SK-N-SH (cell line): Measurements from ENCODE around the gene OCLN.
"Not testable (repeated sequence)": the region's sequence is repeated elsewhere in the genome, so short reads cannot be mapped to it uniquely, and the experiment has no call there.

Experiments used
- EZH2phosphoT487 ChIP-seq: fragments of 200-600 bp; sonication (generic); IDR thresholded peaks from 2 replicates; pipeline ENCODE4 v1.6.1; 2017; ENCODE audit warnings: low read depth, mixed run types, mild to moderate bottlenecking, antibody characterized with exemption, moderate library complexity, borderline replicate concordance
- FOXM1 ChIP-seq: IDR thresholded peaks from 2 replicates; pipeline ENCODE4 v1.4.0; 2012; ENCODE audit warnings: low read depth, mild to moderate bottlenecking
- PBX3 ChIP-seq: IDR thresholded peaks from 2 replicates; pipeline ENCODE4; 2012
- POLR2AphosphoS5 ChIP-seq: IDR thresholded peaks from 2 replicates; pipeline ENCODE4 v1.6.1; 2012; ENCODE audit warnings: low read depth, low read length
- RAD21 ChIP-seq: IDR thresholded peaks from 2 replicates; pipeline ENCODE4 v1.6.1; 2012; ENCODE audit warnings: mild to moderate bottlenecking, low read length
- TAF1 ChIP-seq: IDR thresholded peaks from 2 replicates; pipeline ENCODE4 v1.6.1; 2012; ENCODE audit warnings: low read depth, mild to moderate bottlenecking, low read length, moderate library complexity, borderline replicate concordance
- TF ChIP-seq, protein P1 (sequence below): fragments of 200-600 bp; sonication (generic); IDR thresholded peaks from 2 replicates; pipeline ENCODE4 v1.6.1; 2017; ENCODE audit warnings: antibody characterized with exemption, mild to moderate bottlenecking, moderate library complexity
- TF ChIP-seq, protein P2 (sequence below): IDR thresholded peaks from 2 replicates; pipeline ENCODE4 v1.6.1; 2012; ENCODE audit warnings: mild to moderate bottlenecking, low read depth, low read length, moderate library complexity

DNA sequence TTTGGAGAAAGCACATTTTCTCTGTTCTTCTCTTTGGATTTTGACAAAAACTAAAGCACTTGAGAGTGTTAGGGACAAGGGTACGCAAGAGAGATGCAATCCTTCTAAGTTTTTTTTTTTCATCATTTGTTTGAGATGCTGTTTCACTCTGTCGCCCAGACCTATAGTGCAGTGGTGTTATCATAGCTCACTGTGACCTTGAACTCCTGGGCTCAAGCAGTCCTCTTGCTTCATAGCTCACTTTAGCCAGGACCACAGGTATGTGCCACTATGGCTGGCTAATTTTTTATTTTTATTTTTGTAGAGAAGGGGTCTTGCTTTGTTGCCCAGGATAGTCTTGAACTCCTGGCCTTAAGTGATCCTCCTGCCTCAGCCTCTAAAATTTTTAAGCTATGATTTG, 46.1 kb downstream of the OCLN start:
- TF ChIP-seq, protein P1, sequence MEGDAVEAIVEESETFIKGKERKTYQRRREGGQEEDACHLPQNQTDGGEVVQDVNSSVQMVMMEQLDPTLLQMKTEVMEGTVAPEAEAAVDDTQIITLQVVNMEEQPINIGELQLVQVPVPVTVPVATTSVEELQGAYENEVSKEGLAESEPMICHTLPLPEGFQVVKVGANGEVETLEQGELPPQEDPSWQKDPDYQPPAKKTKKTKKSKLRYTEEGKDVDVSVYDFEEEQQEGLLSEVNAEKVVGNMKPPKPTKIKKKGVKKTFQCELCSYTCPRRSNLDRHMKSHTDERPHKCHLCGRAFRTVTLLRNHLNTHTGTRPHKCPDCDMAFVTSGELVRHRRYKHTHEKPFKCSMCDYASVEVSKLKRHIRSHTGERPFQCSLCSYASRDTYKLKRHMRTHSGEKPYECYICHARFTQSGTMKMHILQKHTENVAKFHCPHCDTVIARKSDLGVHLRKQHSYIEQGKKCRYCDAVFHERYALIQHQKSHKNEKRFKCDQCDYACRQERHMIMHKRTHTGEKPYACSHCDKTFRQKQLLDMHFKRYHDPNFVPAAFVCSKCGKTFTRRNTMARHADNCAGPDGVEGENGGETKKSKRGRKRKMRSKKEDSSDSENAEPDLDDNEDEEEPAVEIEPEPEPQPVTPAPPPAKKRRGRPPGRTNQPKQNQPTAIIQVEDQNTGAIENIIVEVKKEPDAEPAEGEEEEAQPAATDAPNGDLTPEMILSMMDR = not testable (repeated sequence)
- not testable (repeated sequence) for TF ChIP-seq EZH2phosphoT487, PBX3, RAD21, FOXM1, POLR2AphosphoS5, TAF1
- TF ChIP-seq, protein P2, sequence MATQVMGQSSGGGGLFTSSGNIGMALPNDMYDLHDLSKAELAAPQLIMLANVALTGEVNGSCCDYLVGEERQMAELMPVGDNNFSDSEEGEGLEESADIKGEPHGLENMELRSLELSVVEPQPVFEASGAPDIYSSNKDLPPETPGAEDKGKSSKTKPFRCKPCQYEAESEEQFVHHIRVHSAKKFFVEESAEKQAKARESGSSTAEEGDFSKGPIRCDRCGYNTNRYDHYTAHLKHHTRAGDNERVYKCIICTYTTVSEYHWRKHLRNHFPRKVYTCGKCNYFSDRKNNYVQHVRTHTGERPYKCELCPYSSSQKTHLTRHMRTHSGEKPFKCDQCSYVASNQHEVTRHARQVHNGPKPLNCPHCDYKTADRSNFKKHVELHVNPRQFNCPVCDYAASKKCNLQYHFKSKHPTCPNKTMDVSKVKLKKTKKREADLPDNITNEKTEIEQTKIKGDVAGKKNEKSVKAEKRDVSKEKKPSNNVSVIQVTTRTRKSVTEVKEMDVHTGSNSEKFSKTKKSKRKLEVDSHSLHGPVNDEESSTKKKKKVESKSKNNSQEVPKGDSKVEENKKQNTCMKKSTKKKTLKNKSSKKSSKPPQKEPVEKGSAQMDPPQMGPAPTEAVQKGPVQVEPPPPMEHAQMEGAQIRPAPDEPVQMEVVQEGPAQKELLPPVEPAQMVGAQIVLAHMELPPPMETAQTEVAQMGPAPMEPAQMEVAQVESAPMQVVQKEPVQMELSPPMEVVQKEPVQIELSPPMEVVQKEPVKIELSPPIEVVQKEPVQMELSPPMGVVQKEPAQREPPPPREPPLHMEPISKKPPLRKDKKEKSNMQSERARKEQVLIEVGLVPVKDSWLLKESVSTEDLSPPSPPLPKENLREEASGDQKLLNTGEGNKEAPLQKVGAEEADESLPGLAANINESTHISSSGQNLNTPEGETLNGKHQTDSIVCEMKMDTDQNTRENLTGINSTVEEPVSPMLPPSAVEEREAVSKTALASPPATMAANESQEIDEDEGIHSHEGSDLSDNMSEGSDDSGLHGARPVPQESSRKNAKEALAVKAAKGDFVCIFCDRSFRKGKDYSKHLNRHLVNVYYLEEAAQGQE = not testable (repeated sequence)
